ENCODE measurements around the gene SEMG2.
A peak's percentile ranks its signal among the peaks of the same experiment; 100 is the strongest.

Gene SEMG2

DNA sequence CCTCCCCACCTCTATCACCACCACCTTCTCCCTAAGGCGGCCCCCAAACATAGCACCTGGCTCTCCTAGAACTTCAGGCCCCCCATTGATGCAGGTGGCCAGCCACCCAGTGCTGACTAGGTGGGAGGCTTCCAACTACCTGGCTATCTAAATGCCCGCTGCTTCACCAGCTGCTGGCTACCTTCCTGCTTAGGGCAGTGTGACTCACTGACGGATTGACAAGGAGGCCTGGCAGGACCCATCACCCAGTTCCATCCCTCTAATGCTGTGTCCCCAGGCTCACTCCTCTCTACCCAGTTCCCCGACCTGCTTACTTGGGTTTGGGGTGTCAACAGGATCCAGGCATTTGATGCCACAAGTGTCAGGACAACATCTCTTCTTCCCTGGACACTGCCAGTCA is 32.1 kb downstream of the SEMG2 start:
- H3K4me3 ChIP-seq (ENCODE audit: insufficient read length, low read depth) = no peak overlapping the region
- TF ChIP-seq YY1 (IDR thresholded peaks at IDR 0.05; ENCODE audit: insufficient read depth, insufficient read length) (no peak), ZNF274 (IDR thresholded peaks at IDR 0.05; ENCODE audit: low read depth, low read length) (no peak), SUZ12 (IDR thresholded peaks at IDR 0.05; ENCODE audit: extremely low read depth, insufficient read depth, insufficient read length) (no peak)
- H3K4me1 ChIP-seq (ENCODE audit: insufficient read depth, insufficient read length) = no peaks in the 10 kb centered on the region
- no peak for DNase-seq (ENCODE audit: low read depth, low spot score)
- no peaks in the 10 kb centered on the region for H3K27me3 ChIP-seq (ENCODE audit: insufficient read depth, insufficient read length)
- no peak overlapping the region for H3K9ac ChIP-seq (ENCODE audit: insufficient read length, low read depth)
- no peaks in the 10 kb centered on the region for H3K9me3 ChIP-seq (ENCODE audit: insufficient read depth, low read length)
- H3K36me3 ChIP-seq (ENCODE audit: insufficient read depth, insufficient read length, low read length) = no peaks in the 10 kb centered on the region

DNA sequence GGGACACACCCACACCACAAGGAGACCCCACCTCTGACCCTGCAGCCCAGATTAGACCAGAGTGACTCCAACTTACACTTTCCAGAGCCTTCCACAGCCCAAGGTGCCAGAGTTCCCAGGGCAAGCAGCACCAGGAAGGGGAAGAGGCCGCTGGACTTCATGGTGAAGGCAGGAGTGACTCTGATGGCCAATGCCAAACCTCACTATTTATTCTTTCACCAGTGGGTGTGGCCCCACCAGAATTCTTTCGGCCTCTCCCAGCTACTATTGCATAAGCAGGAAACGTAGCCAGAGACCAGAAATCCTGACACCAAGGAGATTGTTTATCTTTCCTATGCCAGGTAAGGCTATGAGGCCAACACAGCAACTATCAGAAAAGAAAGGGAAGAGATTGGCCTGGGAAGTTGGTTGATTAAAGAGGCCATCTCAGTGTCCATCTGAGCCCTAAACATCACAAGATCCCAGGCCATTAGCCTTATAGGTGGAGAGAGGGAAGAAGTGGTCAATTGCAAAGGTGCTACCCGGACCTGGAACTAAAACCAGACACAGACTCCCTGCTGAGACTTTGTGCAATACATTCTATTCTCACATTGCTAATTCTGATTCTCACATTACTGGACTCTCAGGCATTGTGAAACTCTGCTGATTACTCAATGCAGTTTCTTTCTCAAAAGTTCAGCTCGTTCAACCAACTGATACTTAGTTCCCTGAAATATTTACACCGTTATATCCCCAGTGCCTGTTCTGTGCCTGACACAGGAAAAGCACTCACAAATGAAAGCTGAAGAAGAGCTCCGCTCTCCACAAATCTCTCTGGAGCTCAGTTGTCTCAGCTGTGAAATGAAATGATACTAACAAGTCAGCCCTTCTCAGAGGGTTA is 33.5 kb downstream of the SEMG2 start, which contains the start of gene SLPI:
SLPI (minus strand) TSS at position 182 of the 880 bp plus-strand sequence; CDS start at position 161, 21 bp downstream.
- no peaks in the 10 kb centered on the region for H3K27me3 ChIP-seq (ENCODE audit: insufficient read depth, insufficient read length)
- no peaks in the 10 kb centered on the region for H3K4me1 ChIP-seq (ENCODE audit: insufficient read depth, insufficient read length)
- no peak within 1 kb of the TSS for H3K4me3 ChIP-seq (ENCODE audit: insufficient read length, low read depth)
- no peak for DNase-seq (ENCODE audit: low read depth, low spot score)
- no peaks in the 10 kb centered on the region for H3K9me3 ChIP-seq (ENCODE audit: insufficient read depth, low read length)
- no peak for TF ChIP-seq ZNF274 (IDR thresholded peaks at IDR 0.05; ENCODE audit: low read depth, low read length)
- no peak for TF ChIP-seq SUZ12 (IDR thresholded peaks at IDR 0.05; ENCODE audit: extremely low read depth, insufficient read depth, insufficient read length)
- TF ChIP-seq YY1 (IDR thresholded peaks at IDR 0.05; ENCODE audit: insufficient read depth, insufficient read length) = no peak
- H3K9ac ChIP-seq (ENCODE audit: insufficient read length, low read depth) = no peak within 1 kb of the TSS
- no peaks in the 10 kb centered on the region for H3K36me3 ChIP-seq (ENCODE audit: insufficient read depth, insufficient read length, low read length)

DNA sequence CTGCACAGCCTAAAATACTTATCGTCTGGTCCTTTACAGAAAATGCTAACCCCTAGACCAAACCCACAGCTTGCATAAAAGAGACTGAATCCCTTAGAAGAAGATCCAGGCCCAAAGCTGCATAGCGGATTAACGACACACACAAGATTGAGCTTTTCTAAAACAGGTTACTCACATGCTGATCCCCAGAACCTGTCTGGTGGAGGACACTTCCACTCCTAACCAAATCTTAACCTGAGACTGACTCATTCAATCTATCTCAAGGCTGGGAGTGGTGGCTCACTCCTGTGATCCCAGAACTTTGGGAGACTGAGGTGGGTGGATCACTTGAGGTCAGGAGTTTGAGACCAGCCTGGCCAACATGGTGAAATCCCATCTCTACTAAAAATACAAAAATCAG is 36.0 kb downstream of the SEMG2 start:
- H3K9me3 ChIP-seq (ENCODE audit: insufficient read depth, low read length) = no peaks in the 10 kb centered on the region
- no peak for TF ChIP-seq ZNF274 (IDR thresholded peaks at IDR 0.05; ENCODE audit: low read depth, low read length)
- TF ChIP-seq SUZ12 (IDR thresholded peaks at IDR 0.05; ENCODE audit: extremely low read depth, insufficient read depth, insufficient read length) = no peak
- no peak for TF ChIP-seq YY1 (IDR thresholded peaks at IDR 0.05; ENCODE audit: insufficient read depth, insufficient read length)
- no peaks in the 10 kb centered on the region for H3K27me3 ChIP-seq (ENCODE audit: insufficient read depth, insufficient read length)
- no peak overlapping the region for H3K4me3 ChIP-seq (ENCODE audit: insufficient read length, low read depth)
- no peak for DNase-seq (ENCODE audit: low read depth, low spot score)
- H3K9ac ChIP-seq (ENCODE audit: insufficient read length, low read depth) = no peak overlapping the region
- H3K36me3 ChIP-seq (ENCODE audit: insufficient read depth, insufficient read length, low read length) = no peaks in the 10 kb centered on the region
- H3K4me1 ChIP-seq (ENCODE audit: insufficient read depth, insufficient read length) = no peaks in the 10 kb centered on the region

DNA sequence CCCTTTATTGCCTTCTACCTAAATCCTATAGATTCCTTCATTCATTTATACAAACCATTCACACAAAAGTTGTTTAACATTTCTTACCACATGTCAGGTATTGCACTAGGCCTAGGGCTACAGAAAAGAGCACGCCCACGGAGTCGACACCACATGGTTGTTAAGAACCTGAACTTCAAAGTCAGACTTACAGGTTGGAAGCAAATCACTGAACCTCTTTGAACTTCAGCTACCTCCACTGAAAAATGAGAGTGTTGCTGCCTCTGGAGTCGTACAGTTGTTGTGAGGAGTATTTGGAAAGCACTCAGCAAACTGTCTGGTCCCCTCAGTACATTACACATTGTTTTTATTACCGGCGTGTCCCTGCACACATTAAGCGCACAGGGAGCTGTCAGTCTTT is 36.5 kb downstream of the SEMG2 start:
- Histone ChIP-seq H3K9me3 (ENCODE audit: insufficient read depth, low read length) (no peaks in the 10 kb centered on the region), H3K4me1 (ENCODE audit: insufficient read depth, insufficient read length) (no peaks in the 10 kb centered on the region), H3K4me3 (ENCODE audit: insufficient read length, low read depth) (no peak overlapping the region), H3K36me3 (ENCODE audit: insufficient read depth, insufficient read length, low read length) (no peaks in the 10 kb centered on the region), H3K27me3 (ENCODE audit: insufficient read depth, insufficient read length) (no peaks in the 10 kb centered on the region), H3K9ac (ENCODE audit: insufficient read length, low read depth) (no peak overlapping the region)
- no peak for DNase-seq (ENCODE audit: low read depth, low spot score)
- no peak for TF ChIP-seq ZNF274 (IDR thresholded peaks at IDR 0.05; ENCODE audit: low read depth, low read length)
- TF ChIP-seq SUZ12 (IDR thresholded peaks at IDR 0.05; ENCODE audit: extremely low read depth, insufficient read depth, insufficient read length) = no peak
- TF ChIP-seq YY1 (IDR thresholded peaks at IDR 0.05; ENCODE audit: insufficient read depth, insufficient read length) = no peak

DNA sequence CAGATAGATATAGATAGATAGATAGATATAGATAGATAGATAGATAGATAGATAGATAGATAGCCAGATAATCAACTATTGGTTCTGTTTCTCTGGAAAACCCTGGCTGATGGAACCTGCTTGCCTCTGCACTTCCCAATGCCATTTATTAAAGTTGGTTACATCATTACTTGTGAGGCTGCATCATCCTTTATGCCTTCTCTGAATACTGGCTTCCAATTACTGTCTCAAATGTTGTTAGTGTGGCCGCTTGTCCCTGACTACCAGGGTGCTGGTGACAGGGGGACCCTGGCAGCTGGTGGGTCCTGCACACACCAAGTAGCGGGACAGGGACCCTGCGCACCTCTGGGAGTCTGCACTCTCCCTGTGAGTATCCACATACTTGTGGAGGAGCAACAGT is 37.1 kb downstream of the SEMG2 start:
- no peaks in the 10 kb centered on the region for H3K4me1 ChIP-seq (ENCODE audit: insufficient read depth, insufficient read length)
- TF ChIP-seq YY1 (IDR thresholded peaks at IDR 0.05; ENCODE audit: insufficient read depth, insufficient read length) (no peak), ZNF274 (IDR thresholded peaks at IDR 0.05; ENCODE audit: low read depth, low read length) (no peak), SUZ12 (IDR thresholded peaks at IDR 0.05; ENCODE audit: extremely low read depth, insufficient read depth, insufficient read length) (no peak)
- DNase-seq (ENCODE audit: low read depth, low spot score) = no peak
- no peaks in the 10 kb centered on the region for H3K36me3 ChIP-seq (ENCODE audit: insufficient read depth, insufficient read length, low read length)
- no peaks in the 10 kb centered on the region for H3K27me3 ChIP-seq (ENCODE audit: insufficient read depth, insufficient read length)
- H3K9ac ChIP-seq (ENCODE audit: insufficient read length, low read depth) = no peak overlapping the region
- H3K4me3 ChIP-seq (ENCODE audit: insufficient read length, low read depth) = no peak overlapping the region
- H3K9me3 ChIP-seq (ENCODE audit: insufficient read depth, low read length) = no peaks in the 10 kb centered on the region

DNA sequence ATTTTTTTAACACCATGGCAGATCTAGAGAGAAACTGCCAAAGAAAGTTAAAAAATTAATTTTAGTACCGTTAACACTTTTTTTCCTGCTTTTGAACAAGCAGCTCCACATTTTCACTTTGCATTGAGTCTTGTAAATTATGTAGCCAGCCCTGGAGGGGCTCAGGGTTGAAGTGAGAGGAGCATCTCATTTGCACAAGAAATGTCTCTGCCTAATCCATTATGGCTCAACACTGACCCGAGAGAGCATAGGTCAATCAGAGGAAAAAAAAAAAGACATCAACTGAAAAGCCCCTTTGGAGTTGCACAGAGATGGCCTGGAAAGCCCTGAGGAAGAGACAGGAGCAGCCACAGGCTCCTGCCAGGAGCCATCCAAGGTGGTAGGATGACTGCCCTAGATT is 37.5 kb downstream of the SEMG2 start:
- Histone ChIP-seq H3K36me3 (ENCODE audit: insufficient read depth, insufficient read length, low read length) (no peaks in the 10 kb centered on the region), H3K4me3 (ENCODE audit: insufficient read length, low read depth) (no peak overlapping the region), H3K9me3 (ENCODE audit: insufficient read depth, low read length) (no peaks in the 10 kb centered on the region), H3K27me3 (ENCODE audit: insufficient read depth, insufficient read length) (no peaks in the 10 kb centered on the region), H3K9ac (ENCODE audit: insufficient read length, low read depth) (no peak overlapping the region), H3K4me1 (ENCODE audit: insufficient read depth, insufficient read length) (no peaks in the 10 kb centered on the region)
- TF ChIP-seq ZNF274 (IDR thresholded peaks at IDR 0.05; ENCODE audit: low read depth, low read length) = no peak
- no peak for TF ChIP-seq SUZ12 (IDR thresholded peaks at IDR 0.05; ENCODE audit: extremely low read depth, insufficient read depth, insufficient read length)
- TF ChIP-seq YY1 (IDR thresholded peaks at IDR 0.05; ENCODE audit: insufficient read depth, insufficient read length) = no peak
- DNase-seq (ENCODE audit: low read depth, low spot score) = peak; percentile 55

DNA sequence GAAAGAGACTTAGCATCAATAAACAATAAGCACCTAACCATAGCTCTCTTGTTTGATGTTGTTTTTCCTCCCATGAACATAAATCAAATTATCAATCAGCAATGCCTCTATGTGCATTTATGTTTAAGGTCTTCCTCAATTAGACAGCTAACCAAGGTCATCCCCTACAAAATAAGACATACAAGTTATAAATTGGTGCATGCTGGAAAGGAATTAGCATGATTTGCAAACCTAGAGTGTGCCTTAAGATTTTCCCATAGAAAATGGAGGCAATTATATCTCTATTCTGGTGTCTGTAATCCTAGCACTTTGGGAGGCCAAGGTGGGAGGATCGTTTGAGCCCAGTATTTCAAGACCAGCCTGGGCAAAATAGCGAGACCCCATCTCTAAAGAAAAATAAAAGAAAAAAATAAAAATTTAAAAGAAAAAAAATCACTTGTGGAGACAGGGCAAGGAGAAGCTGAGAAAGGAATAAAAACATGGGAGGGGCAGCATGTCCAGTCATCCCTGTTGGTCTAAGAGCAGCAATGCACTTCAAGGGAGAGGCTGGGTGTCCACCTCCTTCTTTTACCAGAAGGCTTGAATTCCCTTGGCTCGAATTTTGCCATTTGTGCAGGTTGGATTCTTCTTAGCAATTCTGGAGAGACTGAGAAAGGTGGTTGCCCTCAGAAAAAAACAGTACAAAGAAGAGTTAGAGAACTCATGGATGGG is 42.5 kb downstream of the SEMG2 start:
- no peaks in the 10 kb centered on the region for H3K27me3 ChIP-seq (ENCODE audit: insufficient read depth, insufficient read length)
- no peak for DNase-seq (ENCODE audit: low read depth, low spot score)
- H3K4me3 ChIP-seq (ENCODE audit: insufficient read length, low read depth) = no peak overlapping the region
- no peaks in the 10 kb centered on the region for H3K4me1 ChIP-seq (ENCODE audit: insufficient read depth, insufficient read length)
- H3K9ac ChIP-seq (ENCODE audit: insufficient read length, low read depth) = no peak overlapping the region
- H3K36me3 ChIP-seq (ENCODE audit: insufficient read depth, insufficient read length, low read length) = no peaks in the 10 kb centered on the region
- TF ChIP-seq YY1 (IDR thresholded peaks at IDR 0.05; ENCODE audit: insufficient read depth, insufficient read length) = no peak
- TF ChIP-seq SUZ12 (IDR thresholded peaks at IDR 0.05; ENCODE audit: extremely low read depth, insufficient read depth, insufficient read length) = no peak
- no peak for TF ChIP-seq ZNF274 (IDR thresholded peaks at IDR 0.05; ENCODE audit: low read depth, low read length)
- H3K9me3 ChIP-seq (ENCODE audit: insufficient read depth, low read length) = no peaks in the 10 kb centered on the region

Measured in NT2/D1 (cell line).